ENCODE measurements around the gene IKZF1.

The IKZF1 gene

DNA sequence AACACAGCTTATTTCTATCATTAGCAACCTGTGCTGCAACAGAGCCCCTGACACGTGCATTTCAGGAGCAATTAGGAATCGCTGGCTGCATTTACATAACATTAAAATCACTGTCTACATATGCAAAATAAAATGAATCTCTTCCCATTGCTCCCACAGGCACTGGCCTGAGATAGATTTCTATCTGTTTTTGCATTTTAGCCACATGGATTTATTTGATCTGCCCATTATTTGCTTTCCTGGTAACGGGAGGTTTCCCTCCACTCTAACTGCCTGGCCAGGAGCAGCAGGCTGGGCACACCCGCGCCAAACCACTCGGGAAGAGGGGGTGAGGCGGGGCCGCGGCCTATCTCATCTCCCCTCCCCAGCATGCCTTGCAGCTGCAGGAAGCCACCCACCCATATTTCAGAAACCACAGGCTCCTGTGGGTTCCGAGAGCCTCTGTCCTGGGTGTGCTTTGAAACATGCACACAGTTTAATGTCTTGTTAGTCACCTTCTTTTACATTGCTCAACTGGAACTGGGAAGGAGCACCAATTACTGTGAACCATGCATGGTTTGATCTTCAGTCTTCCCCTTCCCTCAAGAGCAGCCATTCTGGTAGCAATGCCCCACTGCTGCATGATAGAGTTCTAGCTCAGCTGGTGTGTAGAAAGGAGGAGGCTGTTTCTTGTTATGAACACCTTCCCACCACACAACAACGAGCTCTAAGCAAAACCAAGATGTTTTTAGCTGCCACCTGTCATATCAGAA is 37.7 kb upstream of the IKZF1 start:
- H3K4me3 ChIP-seq (ENCODE audit: low read depth, low read length): no peak overlapping the region
- DNase-seq (ENCODE audit: low read depth): no peak
- TF ChIP-seq, protein P1, sequence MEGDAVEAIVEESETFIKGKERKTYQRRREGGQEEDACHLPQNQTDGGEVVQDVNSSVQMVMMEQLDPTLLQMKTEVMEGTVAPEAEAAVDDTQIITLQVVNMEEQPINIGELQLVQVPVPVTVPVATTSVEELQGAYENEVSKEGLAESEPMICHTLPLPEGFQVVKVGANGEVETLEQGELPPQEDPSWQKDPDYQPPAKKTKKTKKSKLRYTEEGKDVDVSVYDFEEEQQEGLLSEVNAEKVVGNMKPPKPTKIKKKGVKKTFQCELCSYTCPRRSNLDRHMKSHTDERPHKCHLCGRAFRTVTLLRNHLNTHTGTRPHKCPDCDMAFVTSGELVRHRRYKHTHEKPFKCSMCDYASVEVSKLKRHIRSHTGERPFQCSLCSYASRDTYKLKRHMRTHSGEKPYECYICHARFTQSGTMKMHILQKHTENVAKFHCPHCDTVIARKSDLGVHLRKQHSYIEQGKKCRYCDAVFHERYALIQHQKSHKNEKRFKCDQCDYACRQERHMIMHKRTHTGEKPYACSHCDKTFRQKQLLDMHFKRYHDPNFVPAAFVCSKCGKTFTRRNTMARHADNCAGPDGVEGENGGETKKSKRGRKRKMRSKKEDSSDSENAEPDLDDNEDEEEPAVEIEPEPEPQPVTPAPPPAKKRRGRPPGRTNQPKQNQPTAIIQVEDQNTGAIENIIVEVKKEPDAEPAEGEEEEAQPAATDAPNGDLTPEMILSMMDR (conservative IDR thresholded peaks at IDR 0.05; ENCODE audit: low read depth, low read length): no peak

DNA sequence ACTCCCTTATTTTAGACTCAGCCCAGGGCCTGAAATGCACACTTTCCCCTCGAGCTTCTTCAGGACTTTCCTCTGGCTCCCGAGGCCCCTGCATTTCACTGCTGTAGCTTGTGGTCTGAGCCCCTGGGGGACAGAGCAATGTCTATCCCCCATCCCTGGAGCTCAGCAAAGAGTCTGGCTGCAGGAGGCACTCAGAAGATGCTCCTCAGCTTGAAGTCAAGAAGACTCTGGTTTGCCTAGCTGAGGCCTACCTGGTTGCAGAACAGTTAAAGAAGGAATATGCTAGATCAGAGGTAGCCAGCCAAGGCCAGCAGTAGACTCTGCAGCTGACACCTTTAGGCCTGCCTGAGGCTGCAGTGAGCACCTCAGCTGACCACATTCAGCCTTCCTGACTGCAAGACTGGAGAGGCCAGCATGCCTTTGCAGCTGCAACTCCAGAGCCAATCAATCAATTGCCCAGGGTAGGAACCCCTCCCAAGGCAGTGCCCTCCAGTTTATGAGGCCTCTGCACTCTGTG is 36.9 kb upstream of the IKZF1 start:
- no peak for DNase-seq (ENCODE audit: low read depth)
- H3K4me3 ChIP-seq (ENCODE audit: low read depth, low read length): no peak overlapping the region
- TF ChIP-seq, protein P1 (conservative IDR thresholded peaks at IDR 0.05; ENCODE audit: low read depth, low read length): no peak

DNA sequence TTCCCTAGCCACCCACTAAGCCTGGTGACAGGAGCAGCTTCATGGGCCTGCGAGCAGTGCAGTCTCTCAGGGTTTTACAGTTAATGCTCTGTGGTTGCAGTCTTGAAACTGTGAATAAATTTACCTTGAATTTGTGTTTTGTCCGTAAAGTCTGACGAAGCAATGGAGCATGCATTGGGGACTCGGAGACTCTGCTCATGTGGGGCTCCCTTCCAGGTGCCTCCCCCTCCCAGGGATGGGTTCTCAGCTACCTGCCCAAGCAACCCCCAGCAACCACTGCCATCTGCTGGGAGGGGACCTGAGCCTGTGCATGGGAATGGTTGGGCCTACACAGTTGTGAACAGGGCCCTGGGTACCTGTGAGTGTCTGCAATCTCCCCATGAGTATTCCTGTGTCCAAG is 36.3 kb upstream of the IKZF1 start:
- no peak overlapping the region for H3K4me3 ChIP-seq (ENCODE audit: low read depth, low read length)
- TF ChIP-seq, protein P1 (conservative IDR thresholded peaks at IDR 0.05; ENCODE audit: low read depth, low read length): no peak
- no peak for DNase-seq (ENCODE audit: low read depth)

DNA sequence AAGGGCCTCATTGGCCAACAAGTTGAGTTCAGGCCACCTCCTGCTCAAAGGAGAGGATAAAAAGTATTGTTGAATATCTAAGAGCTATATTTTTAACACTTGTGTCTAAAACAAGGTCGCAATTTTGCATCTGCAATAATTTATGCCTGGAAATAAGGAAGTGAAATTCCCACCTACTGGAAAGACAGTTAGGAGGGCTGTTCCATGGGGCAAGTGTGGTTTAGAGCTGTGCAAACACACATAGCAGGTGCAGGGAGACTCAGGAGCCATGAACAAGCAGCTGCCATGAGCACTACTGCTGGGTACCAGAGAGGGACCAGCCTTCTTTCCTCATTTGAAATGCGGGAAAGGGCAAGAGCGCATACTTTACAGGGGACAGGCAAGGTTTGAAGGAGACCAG is 35.5 kb upstream of the IKZF1 start:
- TF ChIP-seq, protein P1 (conservative IDR thresholded peaks at IDR 0.05; ENCODE audit: low read depth, low read length): no peak
- H3K4me3 ChIP-seq (ENCODE audit: low read depth, low read length): no peak overlapping the region

DNA sequence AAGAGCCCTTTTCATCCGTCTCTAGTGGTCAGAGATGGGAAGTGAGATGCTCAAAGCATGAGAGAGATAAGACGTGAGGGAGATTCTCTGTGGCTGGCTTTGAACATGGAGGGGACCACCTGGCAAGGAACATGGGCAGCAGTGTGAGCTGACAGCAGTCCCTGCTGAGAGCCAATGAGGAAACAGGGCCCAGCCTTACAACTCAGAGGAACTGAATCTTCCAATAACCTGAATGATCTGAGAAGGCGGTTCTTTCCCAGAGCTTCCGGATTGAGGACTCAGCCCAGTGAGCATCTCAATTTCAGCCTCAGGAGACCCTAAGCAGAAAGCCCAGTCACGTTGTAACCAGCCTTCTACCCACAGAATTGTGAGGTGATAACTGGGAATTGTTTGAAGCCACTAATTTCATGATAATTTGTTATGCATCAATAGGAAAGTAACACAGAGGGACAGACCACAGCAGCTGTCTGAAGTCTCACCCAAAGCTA is 33.9 kb upstream of the IKZF1 start:
- H3K4me3 ChIP-seq (ENCODE audit: low read depth, low read length): no peak overlapping the region
- TF ChIP-seq, protein P1 (conservative IDR thresholded peaks at IDR 0.05; ENCODE audit: low read depth, low read length): no peak
- DNase-seq (ENCODE audit: low read depth): no peak

More for the DNA sequence above, 35.5 kb upstream of the IKZF1 start:
- DNase-seq (ENCODE audit: low read depth): no peak

DNA sequence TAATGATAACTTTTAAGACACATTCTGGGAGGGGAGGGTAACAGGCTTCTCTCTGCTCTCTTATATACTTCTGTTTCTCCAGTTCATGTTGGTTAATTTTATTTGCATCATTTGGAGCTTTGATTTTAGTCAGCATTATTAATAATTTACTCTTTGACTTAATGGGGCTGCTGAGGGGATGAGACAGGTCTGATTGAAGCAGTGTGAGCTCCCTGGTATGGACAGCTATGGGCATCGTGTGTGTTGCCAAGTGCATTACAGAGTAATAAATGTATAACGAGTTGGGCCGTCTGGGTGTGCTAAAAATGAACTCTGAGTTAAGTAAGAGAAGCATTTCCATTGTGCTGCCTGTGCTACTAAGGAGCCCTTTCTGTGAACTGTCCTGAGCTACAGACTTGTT is 31.7 kb upstream of the IKZF1 start:
- no peak overlapping the region for H3K4me3 ChIP-seq (ENCODE audit: low read depth, low read length)
- DNase-seq (ENCODE audit: low read depth): no peak
- TF ChIP-seq, protein P1 (conservative IDR thresholded peaks at IDR 0.05; ENCODE audit: low read depth, low read length): no peak

DNA sequence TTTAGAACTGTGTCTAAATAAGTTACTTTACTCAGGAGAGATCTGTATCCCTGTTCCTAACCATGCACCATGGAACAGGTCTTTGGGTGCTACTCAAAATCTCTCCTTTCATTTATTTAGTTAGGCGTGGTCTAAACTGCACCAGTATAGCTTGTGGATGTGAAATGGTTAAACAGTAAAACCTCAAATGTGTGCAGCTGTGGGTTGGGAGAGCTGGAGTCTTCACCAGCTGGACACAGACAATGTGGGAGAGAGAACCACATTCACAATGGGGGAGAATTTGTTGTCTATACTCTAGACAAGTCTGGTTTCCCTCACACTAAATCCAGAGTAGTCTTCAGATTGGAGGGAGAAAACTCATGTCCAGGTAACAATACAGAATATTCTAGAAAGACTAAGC is 31.2 kb upstream of the IKZF1 start:
- TF ChIP-seq, protein P1 (conservative IDR thresholded peaks at IDR 0.05; ENCODE audit: low read depth, low read length): no peak
- no peak for DNase-seq (ENCODE audit: low read depth)
- H3K4me3 ChIP-seq (ENCODE audit: low read depth, low read length): no peak overlapping the region

Data from choroid plexus epithelial cell (primary cell).